Endothelial cell of umbilical vein (primary cell): ENCODE data around the gene NSL1. TPM values are rescaled to one million over a fixed set of nuclear protein-coding genes. Genes with fewer than 3 reads are reported as not detected.

Experiments used
- BruUV-seq: library from RNA; stranded (reverse); fragments of 400-500 nt; replicated peaks from 2 replicates; lab custom pipeline; 2021; lab: Mats Ljungman, UMichigan
- CTCF ChIA-PET: fragments of 300-600, 350-600 bp; sonication (Branson Sonifier 250); formaldehyde crosslinking; loops from one replicate; lab custom pipeline; 2021; ENCODE audit warnings: antibody characterized with exemption, inconsistent platforms; lab: Charles Lee
- POLR2A ChIA-PET: fragments of 300-600, 350-600 bp; sonication (Branson Sonifier 250); formaldehyde crosslinking; loops from one replicate; lab custom pipeline; 2021; ENCODE audit warnings: antibody characterized with exemption, inconsistent platforms; lab: Charles Lee
- DNase-seq: peaks from one replicate; pipeline ENCODE4 v3.0.0-alpha.2; 2011; ENCODE audit warnings: low read depth, low spot score
- FAIRE-seq: peaks from 2 replicates; lab custom pipeline; 2011; peaks lifted over from hg19 to GRCh38; lab: Jason Lieb, UNC
- H2AFZ ChIP-seq: 2 replicates; pipeline ENCODE4 v1.6.0; 2012; ENCODE audit warnings: low read depth, low read length, control low read depth, inconsistent platforms
- H3K27ac ChIP-seq: 2 replicates; pipeline ENCODE4 v1.5.1; 2011; ENCODE audit warnings: low read depth, mild to moderate bottlenecking, control low read depth, low read length, moderate library complexity; ENCODE audit not compliant: insufficient read depth
- H3K27me3 ChIP-seq, 2 experiments: 2 replicates each; pipeline versions ENCODE4 v1.6.0 to v1.6.1; 2011; ENCODE audit warnings: low read length in 2 of 2, mixed read lengths in 1 of 2; ENCODE audit not compliant: control insufficient read depth in 2 of 2, insufficient read depth in 2 of 2
- H3K36me3 ChIP-seq, 2 experiments: 2 replicates in 1 of 2; 3 replicates in 1 of 2; pipeline ENCODE4 v1.5.1; 2011; ENCODE audit warnings: low read length in 2 of 2, mild to moderate bottlenecking in 1 of 2, moderate library complexity in 1 of 2; ENCODE audit not compliant: control insufficient read depth in 2 of 2, insufficient read depth in 2 of 2; ENCODE audit errors: extremely low read depth in 1 of 2
- H3K4me1 ChIP-seq: 3 replicates; pipeline ENCODE4 v1.5.1; 2011; ENCODE audit warnings: mild to moderate bottlenecking, low read length; ENCODE audit not compliant: control insufficient read depth, insufficient read depth; ENCODE audit errors: extremely low read depth
- H3K4me2 ChIP-seq: 2 replicates; pipeline ENCODE4 v1.6.1; 2011; ENCODE audit warnings: low read length, control low read depth, mixed read lengths; ENCODE audit not compliant: insufficient read depth
- H3K4me3 ChIP-seq, 3 experiments: fragments of 200-600 bp in 1 of 3; sonication (generic), shearing (Covaris generic) in 1 of 3; replicated peaks in 1 of 3; 2 replicates each; pipeline ENCODE4 v1.5.1; 2011 to 2016; ENCODE audit warnings: control low read depth in 3 of 3, low read length in 3 of 3, mild to moderate bottlenecking in 2 of 3, inconsistent platforms in 1 of 3, low read depth in 1 of 3, moderate library complexity in 1 of 3; ENCODE audit not compliant: insufficient read depth in 1 of 3
- H3K79me2 ChIP-seq: 2 replicates; pipeline ENCODE4 v1.6.0; 2012; ENCODE audit warnings: low read length, inconsistent platforms; ENCODE audit not compliant: control insufficient read depth, insufficient read depth
- H3K9ac ChIP-seq: replicated peaks from 2 replicates; pipeline ENCODE3; 2011; ENCODE audit warnings: low read length, control low read depth; ENCODE audit not compliant: insufficient read depth; ENCODE audit errors: extremely low read depth
- H3K9me1 ChIP-seq: replicated peaks from 3 replicates; pipeline ENCODE4 v1.6.0; 2011; ENCODE audit warnings: mild to moderate bottlenecking, low read length; ENCODE audit not compliant: control insufficient read depth, insufficient read depth; ENCODE audit errors: extremely low read depth
- H3K9me3 ChIP-seq: replicated peaks from 2 replicates; pipeline ENCODE4 v1.5.1; 2012; ENCODE audit warnings: low read length, inconsistent platforms; ENCODE audit not compliant: control insufficient read depth, insufficient read depth
- H4K20me1 ChIP-seq: replicated peaks from 2 replicates; pipeline ENCODE3; 2011; ENCODE audit warnings: mild to moderate bottlenecking, low read length; ENCODE audit not compliant: control insufficient read depth, insufficient read depth; ENCODE audit errors: extremely low read depth
- CTCF ChIP-seq, 2 donors: IDR thresholded peaks; 1 replicate in 1 of 2; 2 replicates in 1 of 2; pipeline ENCODE4 v1.5.1; 2011; ENCODE audit warnings: low read length in 2 of 2, mild to moderate bottlenecking in 2 of 2, moderate library complexity in 2 of 2, control low read depth in 1 of 2, inconsistent platforms in 1 of 2, low read depth in 1 of 2; ENCODE audit not compliant: insufficient read depth in 1 of 2; ENCODE audit errors: extremely low read depth in 1 of 2
- EZH2 ChIP-seq: IDR thresholded peaks from 2 replicates; pipeline ENCODE4 v1.6.1; 2012; ENCODE audit warnings: borderline replicate concordance, low read depth, mild to moderate bottlenecking, moderate library complexity, low read length, inconsistent platforms; ENCODE audit not compliant: severe bottlenecking
- FOS ChIP-seq: IDR thresholded peaks from 2 replicates; pipeline ENCODE4 v1.6.1; 2011; ENCODE audit warnings: mild to moderate bottlenecking, low read length, moderate library complexity, borderline replicate concordance; ENCODE audit not compliant: insufficient read depth
- GATA2 ChIP-seq: IDR thresholded peaks from 2 replicates; pipeline ENCODE4 v1.7.0; 2011; ENCODE audit warnings: low read depth, mild to moderate bottlenecking, moderate library complexity, mixed read lengths, low read length; ENCODE audit not compliant: insufficient read length, insufficient read depth
- JUN ChIP-seq: IDR thresholded peaks from 2 replicates; pipeline ENCODE4 v1.6.1; 2011; ENCODE audit warnings: borderline replicate concordance, low read depth; ENCODE audit not compliant: insufficient read length, insufficient read depth
- MYC ChIP-seq: IDR thresholded peaks from one replicate; pipeline ENCODE4 v1.6.1; 2011; ENCODE audit warnings: mild to moderate bottlenecking, low read depth, low read length
- POLR2A ChIP-seq: IDR thresholded peaks from 2 replicates; pipeline ENCODE4 v1.6.1; 2012; ENCODE audit warnings: low read depth, mild to moderate bottlenecking, control low read depth, low read length
- POLR2AphosphoS5 ChIP-seq: IDR thresholded peaks from 2 replicates; pipeline ENCODE4 v1.6.1; 2012; ENCODE audit warnings: low read depth, mild to moderate bottlenecking, control low read depth, low read length, moderate library complexity; ENCODE audit not compliant: insufficient read depth
- dilution Hi-C: fragments of 300-500 bp; cut with MboI; formaldehyde crosslinking; loops from one replicate; pipeline ENCODE4 v1.15.0; 2019; ENCODE audit warnings: low sequenced_read_pairs; ENCODE audit not compliant: extremely low pct_ligation_motif_present
- intact Hi-C: fragments of 100-400 bp; cut with micrococcal nuclease; formaldehyde crosslinking; loops from one replicate; pipeline ENCODE4 v1.10.0; 2022
- polyA plus RNA-seq, 4 experiments: library from polyadenylated mRNA; depleted of rRNA in 3 of 4; stranded (reverse) in 3 of 4; unstranded in 1 of 4; fragments of >200 nt; gene quantifications; 2 replicates each; pipeline versions ENCODE4 v1.2.1 to v1.2.3, GENCODE V29; 2011 to 2012; ENCODE audit warnings: missing spikeins in 1 of 4
- total RNA-seq: library from RNA; stranded (reverse); gene quantifications from 2 replicates; pipeline ENCODE4 v1.2.3, GENCODE V29; 2021
- TF ChIP-seq, protein P1 (sequence below): IDR thresholded peaks from 2 replicates; pipeline ENCODE4 v1.6.1; 2011; ENCODE audit not compliant: insufficient read depth, insufficient read length

Gene NSL1
- total and polyA plus RNA-seq, 2 donors (not counting 3 experiments of a cell fraction or from before 2014, with no cell fraction given), result 15.5 to 30.2 TPM

- Histone ChIP-seq H2AFZ (no peak overlapping the region), H3K36me3 (no peaks in the 10 kb centered on the region), H3K9me1 (no peaks in the 10 kb centered on the region), H4K20me1 (no peaks in the 10 kb centered on the region), H3K27me3 (peaks cover 0 to 2% of the 10 kb centered on the region in 2 experiments), H3K4me3 (no peak overlapping the region), H3K4me2 (no peak overlapping the region), H3K79me2 (no peaks in the 10 kb centered on the region), H3K9me3 (no peaks in the 10 kb centered on the region), H3K9ac (no peak overlapping the region), H3K4me1 (peaks cover 16% of the 10 kb centered on the region), H3K27ac (no peak overlapping the region)
- dilution Hi-C loops, result no loop called here
- FAIRE-seq (no peak), DNase-seq (peak; percentile 24)
- no peak for TF ChIP-seq EZH2
- no peak for TF ChIP-seq POLR2A
- no peak for TF ChIP-seq FOS
- TF ChIP-seq GATA2, result no peak
- TF ChIP-seq POLR2AphosphoS5, result no peak
- TF ChIP-seq CTCF (IDR thresholded peaks at IDR 0.05; ENCODE audit: extremely low read depth in 1 of 2, insufficient read depth in 1 of 2, low read depth in 1 of 2, low read length in 2 of 2), result no peak
- TF ChIP-seq, protein P1, sequence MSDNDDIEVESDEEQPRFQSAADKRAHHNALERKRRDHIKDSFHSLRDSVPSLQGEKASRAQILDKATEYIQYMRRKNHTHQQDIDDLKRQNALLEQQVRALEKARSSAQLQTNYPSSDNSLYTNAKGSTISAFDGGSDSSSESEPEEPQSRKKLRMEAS, result no peak
- TF ChIP-seq JUN, result no peak
- no peak for TF ChIP-seq MYC
- CTCF ChIA-PET, result interaction anchor here (1.0 to 1.2 kb wide), 3 partner anchors 17 to 109 kb away, joined by 3 to 5 read pairs (median 3); no protein-coding TSS in a partner anchor
- intact Hi-C loops, result loop anchor here (1.0 kb wide), 1 partner anchor 241 kb away; no protein-coding TSS in a partner anchor
- BruUV-seq, result no TSS peak
- POLR2A ChIA-PET, result no interaction called here
Observed at GRCh38 chr1:212718499-212718898, 73.1 kb downstream of the NSL1 start.
